SKM-1 (cell line): ENCODE results near the gene RHBDL3.
"Not testable (repeated sequence)": the region's sequence is repeated elsewhere in the genome, so short reads cannot be mapped to it uniquely, and the experiment has no call there.

ENCODE experiments used
- DNase-seq: peaks from one replicate; lab custom pipeline; 2025; ENCODE audit not compliant: unreplicated experiment; lab: John Stamatoyannopoulos, UW

RHBDL3 gene

GRCh38 chr17:32323046-32323445, 57.4 kb downstream of the RHBDL3 start:
- no peak for DNase-seq

GRCh38 chr17:32323811-32324491, 58.3 kb downstream of the RHBDL3 start:
- no peak for DNase-seq

GRCh38 chr17:32327911-32328310, 62.3 kb downstream of the RHBDL3 start:
- no peak for DNase-seq

- DNase-seq = no peak
Measured at GRCh38 chr17:32330147-32330546, 64.5 kb downstream of the RHBDL3 start.

GRCh38 chr17:32331243-32332040, 65.8 kb downstream of the RHBDL3 start:
- DNase-seq = no peak

- no peak for DNase-seq
Measured at GRCh38 chr17:32333187-32333586, 67.6 kb downstream of the RHBDL3 start.

- DNase-seq = no peak
Measured at GRCh38 chr17:32335046-32335445, 69.4 kb downstream of the RHBDL3 start.

- no peak for DNase-seq
Measured at GRCh38 chr17:32335687-32336086, 70.1 kb downstream of the RHBDL3 start.

GRCh38 chr17:32341141-32341856, 75.7 kb downstream of the RHBDL3 start:
- DNase-seq = peak; percentile 26

GRCh38 chr17:32341857-32342602, 76.4 kb downstream of the RHBDL3 start, which contains the start of gene C17orf75:
Gene C17orf75, minus strand, starts transcription at chr17:32342173. Its CDS starts 34 bp downstream, at chr17:32342139.
- DNase-seq = peak; percentile 32

- no peak for DNase-seq
Measured at GRCh38 chr17:32342603-32343325, 77.1 kb downstream of the RHBDL3 start.

GRCh38 chr17:32345951-32346600, 80.4 kb downstream of the RHBDL3 start:
- no peak for DNase-seq

GRCh38 chr17:32348483-32348800, 82.8 kb downstream of the RHBDL3 start:
- no peak for DNase-seq

- no peak for DNase-seq
Measured at GRCh38 chr17:32349503-32349853, 83.8 kb downstream of the RHBDL3 start.

- DNase-seq = peak; percentile 92
Measured at GRCh38 chr17:32349854-32350665, 84.4 kb downstream of the RHBDL3 start, which contains the start of gene ZNF207. Gene ZNF207, plus strand, starts transcription at chr17:32350157. Its CDS starts 129 bp downstream, at chr17:32350286.

- peak; percentile 50 for DNase-seq
Measured at GRCh38 chr17:32350666-32351418, 85.2 kb downstream of the RHBDL3 start.

- DNase-seq = not testable (repeated sequence)
Measured at GRCh38 chr17:32352734-32353133, 87.1 kb downstream of the RHBDL3 start.

GRCh38 chr17:32355649-32356377, 90.2 kb downstream of the RHBDL3 start:
- DNase-seq = no peak
